GM18502 (cell line): Measurements from ENCODE around the gene HNRNPA3.
A peak's percentile ranks its signal among the peaks of the same experiment; 100 is the strongest.
"Not testable (repeated sequence)": the region's sequence is repeated elsewhere in the genome, so short reads cannot be mapped to it uniquely, and the experiment has no call there.

Experiments used
- ATAC-seq: cut with Tn5 transposase; IDR thresholded peaks from one replicate; pipeline ENCODE4 v1.9.1; 2021; ENCODE audit warnings: mild to moderate bottlenecking; ENCODE audit not compliant: unreplicated experiment, poor library complexity

Gene HNRNPA3

GRCh38 chr2:177212106-177212890 lies at the start of gene HNRNPA3:
HNRNPA3 (plus strand) TSS chr2:177212794; CDS start chr2:177212800, 6 bp downstream.
- peak; percentile 89 for ATAC-seq

GRCh38 chr2:177164131-177164530 lies 48.5 kb upstream of the HNRNPA3 start:
- ATAC-seq: no peak

- ATAC-seq: peak; percentile 66
These were observed 48.0 kb upstream of the HNRNPA3 start for GRCh38 chr2:177164584-177165052.

- ATAC-seq: peak; percentile 33
These were observed 47.5 kb upstream of the HNRNPA3 start for GRCh38 chr2:177165061-177165583.

GRCh38 chr2:177165721-177166711 lies 46.6 kb upstream of the HNRNPA3 start:
- peak; percentile 60 for ATAC-seq

- ATAC-seq: peak; percentile 59
These were observed 42.6 kb upstream of the HNRNPA3 start for GRCh38 chr2:177169810-177170514.

GRCh38 chr2:177171418-177171865 lies 41.2 kb upstream of the HNRNPA3 start:
- ATAC-seq: no peak

- ATAC-seq: no peak
These were observed 40.3 kb upstream of the HNRNPA3 start for GRCh38 chr2:177172034-177172880.

GRCh38 chr2:177174486-177174885 lies 38.1 kb upstream of the HNRNPA3 start:
- no peak for ATAC-seq

GRCh38 chr2:177175917-177176668 lies 36.5 kb upstream of the HNRNPA3 start:
- no peak for ATAC-seq

- no peak for ATAC-seq
These were observed 33.8 kb upstream of the HNRNPA3 start for GRCh38 chr2:177178797-177179196.

- no peak for ATAC-seq
These were observed 33.4 kb upstream of the HNRNPA3 start for GRCh38 chr2:177179227-177179626.

GRCh38 chr2:177179671-177180070 lies 32.9 kb upstream of the HNRNPA3 start:
- not testable (repeated sequence) for ATAC-seq

- no peak for ATAC-seq
These were observed 32.2 kb upstream of the HNRNPA3 start for GRCh38 chr2:177180269-177181000.

- ATAC-seq: no peak
These were observed 28.7 kb upstream of the HNRNPA3 start for GRCh38 chr2:177183860-177184259.

- ATAC-seq: no peak
These were observed 28.0 kb upstream of the HNRNPA3 start for GRCh38 chr2:177184606-177185005.

GRCh38 chr2:177186038-177186437 lies 26.6 kb upstream of the HNRNPA3 start:
- not testable (repeated sequence) for ATAC-seq
